Keratinocyte (primary cell): ENCODE data around the gene C21orf91. TPM values are rescaled to one million over a fixed set of nuclear protein-coding genes. Genes with fewer than 3 reads are reported as not detected.

Experiments
- DNase-seq: peaks from one replicate; pipeline ENCODE4 v3.0.0-alpha.2; 2011; ENCODE audit warnings: low read depth, missing footprints, low spot score
- FAIRE-seq: peaks from 2 replicates; lab custom pipeline; 2011; peaks lifted over from hg19 to GRCh38; lab: Jason Lieb, UNC
- H2AFZ ChIP-seq: 2 replicates; pipeline ENCODE4 v1.6.0; 2012; ENCODE audit warnings: low read length, control low read depth, inconsistent platforms; ENCODE audit not compliant: control insufficient read depth
- H3K27ac ChIP-seq: 2 replicates; pipeline ENCODE4 v1.5.1; 2011; ENCODE audit warnings: low read length; ENCODE audit not compliant: control insufficient read depth, insufficient read depth
- H3K27me3 ChIP-seq: 3 replicates; pipeline ENCODE4 v1.6.0; 2011; ENCODE audit warnings: low read length; ENCODE audit not compliant: control insufficient read depth, insufficient read depth; ENCODE audit errors: extremely low read depth
- H3K36me3 ChIP-seq, 2 experiments: 2 replicates in 1 of 2; 3 replicates in 1 of 2; pipeline ENCODE4 v1.5.1; 2011; ENCODE audit warnings: low read length in 2 of 2, mild to moderate bottlenecking in 1 of 2; ENCODE audit not compliant: control insufficient read depth in 2 of 2, insufficient read depth in 2 of 2; ENCODE audit errors: extremely low read depth in 1 of 2
- H3K4me1 ChIP-seq: 3 replicates; pipeline ENCODE4 v1.5.1; 2011; ENCODE audit warnings: low read length; ENCODE audit not compliant: control insufficient read depth, insufficient read depth; ENCODE audit errors: extremely low read depth
- H3K4me2 ChIP-seq: 3 replicates; pipeline ENCODE4 v1.6.0; 2011; ENCODE audit warnings: low read depth, low read length; ENCODE audit not compliant: control insufficient read depth, insufficient read depth; ENCODE audit errors: extremely low read depth
- H3K4me3 ChIP-seq, 3 experiments: fragments of 200-600 bp in 1 of 3; sonication (generic) in 1 of 3; 2 replicates in 2 of 3; 3 replicates in 1 of 3; pipeline ENCODE4 v1.5.1; 2011 to 2016; ENCODE audit warnings: low read length in 3 of 3, mild to moderate bottlenecking in 3 of 3, control low read depth in 2 of 3, inconsistent platforms in 1 of 3, low read depth in 1 of 3, mixed read lengths in 1 of 3, mixed run types in 1 of 3, moderate library complexity in 1 of 3; ENCODE audit not compliant: control insufficient read depth in 2 of 3, insufficient read depth in 2 of 3; ENCODE audit errors: extremely low read depth in 1 of 3
- H3K79me2 ChIP-seq: 2 replicates; pipeline ENCODE4 v1.6.0; 2012; ENCODE audit warnings: low read length; ENCODE audit not compliant: control insufficient read depth, insufficient read depth
- H3K9ac ChIP-seq: 3 replicates; pipeline ENCODE4 v1.6.0; 2011; ENCODE audit warnings: low read length; ENCODE audit not compliant: control insufficient read depth, insufficient read depth; ENCODE audit errors: extremely low read depth
- H3K9me1 ChIP-seq: 3 replicates; pipeline ENCODE4 v1.6.0; 2011; ENCODE audit warnings: low read length; ENCODE audit not compliant: control insufficient read depth, insufficient read depth; ENCODE audit errors: extremely low read depth
- H3K9me3 ChIP-seq: 2 replicates; pipeline ENCODE4 v1.5.1; 2012; ENCODE audit warnings: low read depth, low read length; ENCODE audit not compliant: control insufficient read depth
- H4K20me1 ChIP-seq: 3 replicates; pipeline ENCODE4 v1.6.0; 2011; ENCODE audit warnings: low read length; ENCODE audit not compliant: control insufficient read depth, insufficient read depth; ENCODE audit errors: extremely low read depth
- EZH2 ChIP-seq: IDR thresholded peaks from one replicate; pipeline ENCODE4 v1.6.1; 2012; ENCODE audit warnings: inconsistent platforms, mild to moderate bottlenecking, low read length, moderate library complexity
- dilution Hi-C: fragments of 300-500 bp; cut with MboI; formaldehyde crosslinking; loops from one replicate; pipeline ENCODE4 v1.7.0; 2020; ENCODE audit warnings: low sequenced_read_pairs; ENCODE audit not compliant: extremely low pct_ligation_motif_present
- polyA plus RNA-seq, 5 experiments: library from polyadenylated mRNA; depleted of rRNA in 3 of 5; stranded (reverse) in 3 of 5; stranded (forward) in 1 of 5; unstranded in 1 of 5; fragments of >200 nt; gene quantifications; 1 replicate in 1 of 5; 2 replicates in 3 of 5; 3 replicates in 1 of 5; pipeline versions ENCODE4 v1.2.1 to v1.2.3, GENCODE V29; 2011 to 2012; ENCODE audit warnings: missing spikeins in 2 of 5, low read depth in 1 of 5, low replicate concordance in 1 of 5
- TF ChIP-seq, protein P1 (sequence below), 3 experiments: IDR thresholded peaks in 1 of 3; conservative IDR thresholded peaks in 1 of 3; optimal IDR thresholded peaks in 1 of 3; 2 replicates in 2 of 3; 3 replicates in 1 of 3; pipeline versions ENCODE3 to v1.5.1; 2011; ENCODE audit warnings: low read length in 3 of 3, mild to moderate bottlenecking in 3 of 3, moderate library complexity in 2 of 3, control low read depth in 1 of 3, inconsistent platforms in 1 of 3; ENCODE audit not compliant: insufficient read depth in 2 of 3; ENCODE audit errors: extremely low read depth in 1 of 3

Gene C21orf91
- polyA plus RNA-seq, 1 donor (not counting 4 experiments of a cell fraction or from before 2014, with no cell fraction given) = 28.2 TPM

DNA sequence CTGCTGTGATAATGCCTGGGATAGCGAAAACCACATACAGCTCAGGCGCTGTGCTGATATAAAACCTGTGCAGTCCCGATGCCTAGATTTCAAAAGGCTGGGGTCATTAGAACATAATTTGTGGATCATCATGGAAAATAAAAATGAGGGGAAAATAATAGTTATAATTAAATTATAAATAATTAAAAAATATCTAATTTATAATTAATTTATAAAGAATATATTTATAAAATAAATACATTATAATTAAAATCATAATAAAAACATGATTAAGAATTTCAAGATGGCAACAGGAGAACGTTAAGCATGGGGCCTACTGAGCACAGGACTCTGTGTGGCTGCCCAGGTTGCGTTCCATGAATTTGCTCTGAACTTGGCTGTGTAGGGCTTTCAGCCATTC is 53.9 kb downstream of the C21orf91 start:
- Histone ChIP-seq H3K9me3 (no peaks in the 10 kb centered on the region), H3K9me1 (no peaks in the 10 kb centered on the region), H3K27me3 (no peaks in the 10 kb centered on the region), H3K27ac (no peak overlapping the region), H2AFZ (no peak overlapping the region), H3K36me3 (no peaks in the 10 kb centered on the region), H3K4me1 (peaks cover 12% of the 10 kb centered on the region), H3K9ac (no peak overlapping the region), H3K4me2 (no peak overlapping the region), H3K79me2 (no peaks in the 10 kb centered on the region), H4K20me1 (no peaks in the 10 kb centered on the region), H3K4me3 (no peak overlapping the region)
- DNase-seq = no peak
- no peak for TF ChIP-seq EZH2
- TF ChIP-seq, protein P1, sequence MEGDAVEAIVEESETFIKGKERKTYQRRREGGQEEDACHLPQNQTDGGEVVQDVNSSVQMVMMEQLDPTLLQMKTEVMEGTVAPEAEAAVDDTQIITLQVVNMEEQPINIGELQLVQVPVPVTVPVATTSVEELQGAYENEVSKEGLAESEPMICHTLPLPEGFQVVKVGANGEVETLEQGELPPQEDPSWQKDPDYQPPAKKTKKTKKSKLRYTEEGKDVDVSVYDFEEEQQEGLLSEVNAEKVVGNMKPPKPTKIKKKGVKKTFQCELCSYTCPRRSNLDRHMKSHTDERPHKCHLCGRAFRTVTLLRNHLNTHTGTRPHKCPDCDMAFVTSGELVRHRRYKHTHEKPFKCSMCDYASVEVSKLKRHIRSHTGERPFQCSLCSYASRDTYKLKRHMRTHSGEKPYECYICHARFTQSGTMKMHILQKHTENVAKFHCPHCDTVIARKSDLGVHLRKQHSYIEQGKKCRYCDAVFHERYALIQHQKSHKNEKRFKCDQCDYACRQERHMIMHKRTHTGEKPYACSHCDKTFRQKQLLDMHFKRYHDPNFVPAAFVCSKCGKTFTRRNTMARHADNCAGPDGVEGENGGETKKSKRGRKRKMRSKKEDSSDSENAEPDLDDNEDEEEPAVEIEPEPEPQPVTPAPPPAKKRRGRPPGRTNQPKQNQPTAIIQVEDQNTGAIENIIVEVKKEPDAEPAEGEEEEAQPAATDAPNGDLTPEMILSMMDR (optimal IDR thresholded peaks at IDR 0.05 in 1 of 3, IDR thresholded peaks at IDR 0.05 in 1 of 3, conservative IDR thresholded peaks at IDR 0.05 in 1 of 3; ENCODE audit: extremely low read depth in 1 of 3, insufficient read depth in 2 of 3, low read length in 3 of 3) = no peak
- FAIRE-seq = no peak
- dilution Hi-C loops = no loop called here

DNA sequence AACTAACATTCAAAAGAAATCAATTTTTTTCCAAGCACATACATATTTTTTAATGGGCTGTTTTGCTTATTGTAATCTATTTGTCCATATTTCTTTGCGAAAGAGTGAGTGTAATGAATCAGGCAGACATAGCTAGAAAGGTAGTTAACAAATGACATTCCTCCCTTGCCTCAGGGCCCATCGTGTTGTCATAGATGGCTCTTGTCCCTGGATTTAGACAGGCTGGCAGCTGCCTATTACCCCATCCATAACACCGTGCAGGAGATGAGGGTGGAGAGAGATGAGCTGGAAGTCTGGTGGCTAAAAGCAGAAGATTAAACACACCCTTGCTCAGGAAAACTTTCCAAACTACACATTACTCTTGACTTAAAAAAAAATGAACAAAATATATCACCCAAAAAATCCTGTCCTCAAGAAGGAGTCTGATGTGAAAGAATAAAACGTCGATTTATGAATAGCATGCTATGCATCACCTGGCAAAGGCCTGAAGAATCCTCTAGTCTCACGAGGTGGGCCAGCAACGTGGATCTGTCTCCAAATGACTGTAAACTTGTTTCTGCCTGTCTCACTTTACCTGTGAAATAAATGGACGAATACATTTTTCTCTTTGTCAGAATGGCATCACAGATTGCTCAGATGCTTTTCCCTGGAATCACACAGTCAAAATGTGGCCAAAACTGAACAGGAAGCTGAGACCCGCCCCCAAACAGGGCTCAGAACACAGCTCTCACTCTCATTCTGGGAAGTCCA is 55.7 kb downstream of the C21orf91 start:
- no peaks in the 10 kb centered on the region for H3K36me3 ChIP-seq
- DNase-seq (no peak), FAIRE-seq (peak; percentile 80)
- H2AFZ ChIP-seq = peak overlapping the region; percentile 21
- no peak for TF ChIP-seq EZH2
- TF ChIP-seq, protein P1 (optimal IDR thresholded peaks at IDR 0.05 in 1 of 3, IDR thresholded peaks at IDR 0.05 in 1 of 3, conservative IDR thresholded peaks at IDR 0.05 in 1 of 3; ENCODE audit: extremely low read depth in 1 of 3, insufficient read depth in 2 of 3, low read length in 3 of 3) = no peak
- H3K4me2 ChIP-seq = peak overlapping the region; percentile 57
- no peaks in the 10 kb centered on the region for H3K9me3 ChIP-seq
- H3K9me1 ChIP-seq = no peaks in the 10 kb centered on the region
- H3K79me2 ChIP-seq = no peaks in the 10 kb centered on the region
- no peak overlapping the region for H3K27ac ChIP-seq
- H3K4me3 ChIP-seq = no peak overlapping the region
- dilution Hi-C loops = no loop called here
- H4K20me1 ChIP-seq = no peaks in the 10 kb centered on the region
- H3K4me1 ChIP-seq = peaks cover 12% of the 10 kb centered on the region
- no peak overlapping the region for H3K9ac ChIP-seq
- H3K27me3 ChIP-seq = no peaks in the 10 kb centered on the region
